ENCODE data around the gene KCNMA1.

KCNMA1 gene

GRCh38 chr10:77631241-77631640 is 6.4 kb downstream of the KCNMA1 start:
- DNase-seq = no peak

GRCh38 chr10:77630507-77630848 is 7.1 kb downstream of the KCNMA1 start:
- no peak for DNase-seq

GRCh38 chr10:77629775-77630506 is 7.7 kb downstream of the KCNMA1 start:
- DNase-seq = no peak

GRCh38 chr10:77628906-77629730 is 8.5 kb downstream of the KCNMA1 start:
- DNase-seq = no peak

- DNase-seq = no peak
These were observed 11.2 kb downstream of the KCNMA1 start for GRCh38 chr10:77626266-77626935.

GRCh38 chr10:77625379-77625778 is 12.2 kb downstream of the KCNMA1 start:
- no peak for DNase-seq

GRCh38 chr10:77622889-77623291 is 14.7 kb downstream of the KCNMA1 start:
- DNase-seq = no peak

GRCh38 chr10:77620731-77621130 is 16.9 kb downstream of the KCNMA1 start:
- no peak for DNase-seq

- DNase-seq = no peak
These were observed 17.5 kb downstream of the KCNMA1 start for GRCh38 chr10:77619964-77620703.

GRCh38 chr10:77618117-77618516 is 19.5 kb downstream of the KCNMA1 start:
- no peak for DNase-seq

GRCh38 chr10:77616766-77617165 is 20.8 kb downstream of the KCNMA1 start:
- DNase-seq = no peak

GRCh38 chr10:77614778-77615625 is 22.6 kb downstream of the KCNMA1 start:
- DNase-seq = no peak

- DNase-seq = no peak
These were observed 24.0 kb downstream of the KCNMA1 start for GRCh38 chr10:77613476-77614130.

- no peak for DNase-seq
These were observed 25.9 kb downstream of the KCNMA1 start for GRCh38 chr10:77611670-77612069.

- no peak for DNase-seq
These were observed 26.4 kb downstream of the KCNMA1 start for GRCh38 chr10:77611221-77611620.

GRCh38 chr10:77609781-77610272 is 27.8 kb downstream of the KCNMA1 start:
- DNase-seq = no peak

- no peak for DNase-seq
These were observed 29.3 kb downstream of the KCNMA1 start for GRCh38 chr10:77608281-77608680.

GRCh38 chr10:77606751-77607150 is 30.9 kb downstream of the KCNMA1 start:
- DNase-seq = no peak

GRCh38 chr10:77605466-77605865 is 32.1 kb downstream of the KCNMA1 start:
- DNase-seq = no peak

GRCh38 chr10:77604941-77605351 is 32.7 kb downstream of the KCNMA1 start:
- DNase-seq = no peak

GRCh38 chr10:77604063-77604462 is 33.5 kb downstream of the KCNMA1 start:
- no peak for DNase-seq
